SK-N-SH (cell line): Measurements from ENCODE around the gene URM1. TPM values are rescaled to one million over a fixed set of nuclear protein-coding genes. Genes with fewer than 3 reads are reported as not detected.

Source experiments
- CTCF ChIA-PET: fragments of 300-600, 350-600 bp; formaldehyde crosslinking; extraction: SDS; loops from one replicate; lab custom pipeline; 2021; lab: Yijun Ruan, JAX
- POLR2A ChIA-PET: fragments of 350-600 bp; sonication (Branson Sonifier 250); formaldehyde crosslinking; extraction: SDS; loops from one replicate; lab custom pipeline; 2020; ENCODE audit warnings: antibody characterized with exemption, inconsistent platforms; lab: Yijun Ruan, JAX
- DNase-seq: peaks from one replicate; pipeline ENCODE4 v3.0.0; 2012
- H2AFZ ChIP-seq: fragments of 200-600 bp; sonication (generic); 2 replicates; pipeline ENCODE4 v1.8.1; 2016; ENCODE audit warnings: antibody characterized with exemption, mild to moderate bottlenecking, low read depth
- H3F3A ChIP-seq: fragments of 200-600 bp; sonication (generic); replicated peaks from 2 replicates; pipeline ENCODE3; 2016; ENCODE audit warnings: antibody characterized with exemption, mild to moderate bottlenecking; ENCODE audit not compliant: insufficient read depth
- H3K27ac ChIP-seq, 2 experiments: fragments of 200-500 bp in 1 of 2; fragments of 200-600 bp in 1 of 2; sonication (Bioruptor generic) in 1 of 2; sonication (generic), shearing (Covaris generic) in 1 of 2; 2 replicates each; pipeline versions ENCODE4 v1.5.1 to v1.6.1; 2014 to 2016; ENCODE audit warnings: low read depth in 2 of 2, inconsistent platforms in 1 of 2, low read length in 1 of 2, mild to moderate bottlenecking in 1 of 2, mixed read lengths in 1 of 2
- H3K27me3 ChIP-seq: fragments of 200-600 bp; sonication (generic), shearing (Covaris generic); 2 replicates; pipeline ENCODE4 v1.6.1; 2016; ENCODE audit warnings: mixed run types; ENCODE audit not compliant: insufficient read depth
- H3K36me3 ChIP-seq, 2 experiments: fragments of 200-500 bp in 1 of 2; fragments of 200-600 bp in 1 of 2; sonication (Bioruptor generic) in 1 of 2; sonication (generic) in 1 of 2; replicated peaks in 1 of 2; 2 replicates each; pipeline versions ENCODE3 to v1.5.1; 2014 to 2016; ENCODE audit warnings: low read length in 1 of 2, mild to moderate bottlenecking in 1 of 2; ENCODE audit not compliant: insufficient read depth in 2 of 2, control insufficient read depth in 1 of 2
- H3K4me1 ChIP-seq, 2 experiments: fragments of 200-500 bp in 1 of 2; fragments of 200-600 bp in 1 of 2; sonication (Bioruptor generic) in 1 of 2; sonication (generic), shearing (Covaris generic) in 1 of 2; 2 replicates each; pipeline versions ENCODE4 v1.5.1 to v1.6.1; 2014 to 2016; ENCODE audit warnings: low read depth in 1 of 2, low read length in 1 of 2, mixed run types in 1 of 2; ENCODE audit not compliant: insufficient read depth in 2 of 2, control insufficient read depth in 1 of 2
- H3K4me2 ChIP-seq: fragments of 200-600 bp; sonication (generic), shearing (Covaris generic); 2 replicates; pipeline ENCODE4 v1.6.1; 2017; ENCODE audit warnings: mixed run types
- H3K4me3 ChIP-seq, 2 experiments: fragments of 200-500 bp in 1 of 2; fragments of 200-600 bp in 1 of 2; sonication (Bioruptor generic) in 1 of 2; sonication (generic), shearing (Covaris generic) in 1 of 2; 2 replicates each; pipeline versions ENCODE4 v1.5.1 to v1.8.1; 2014 to 2016; ENCODE audit warnings: low read depth in 2 of 2, inconsistent platforms in 1 of 2, low read length in 1 of 2, mild to moderate bottlenecking in 1 of 2, mixed read lengths in 1 of 2, moderate library complexity in 1 of 2
- H3K79me2 ChIP-seq: fragments of 200-600 bp; sonication (generic); 2 replicates; pipeline ENCODE4 v1.8.1; 2017; ENCODE audit warnings: mild to moderate bottlenecking; ENCODE audit not compliant: insufficient read depth
- H3K9ac ChIP-seq: fragments of 200-600 bp; sonication (generic); 2 replicates; pipeline ENCODE4 v1.6.1; 2017; ENCODE audit warnings: mixed run types
- H3K9me2 ChIP-seq: fragments of 200-600 bp; sonication (generic); 2 replicates; pipeline ENCODE4 v1.6.1; 2017; ENCODE audit warnings: mixed run types
- H3K9me3 ChIP-seq: fragments of 200-600 bp; sonication (generic); 2 replicates; pipeline ENCODE4 v1.6.1; 2017; ENCODE audit warnings: mixed run types, mild to moderate bottlenecking, moderate library complexity
- H4K20me1 ChIP-seq: fragments of 200-600 bp; sonication (generic); 2 replicates; pipeline ENCODE4 v1.6.1; 2017; ENCODE audit warnings: mild to moderate bottlenecking, mixed run types; ENCODE audit not compliant: insufficient read depth
- CHD2 ChIP-seq: fragments of 150-350 bp; IDR thresholded peaks from 2 replicates; pipeline ENCODE4 v1.6.1; 2018; ENCODE audit warnings: low read length; ENCODE audit not compliant: partially characterized antibody
- CTCF ChIP-seq: fragments of 200-600 bp; sonication (generic); IDR thresholded peaks from 2 replicates; pipeline ENCODE4 v1.6.1; 2017; ENCODE audit warnings: antibody characterized with exemption, mild to moderate bottlenecking, moderate library complexity
- EZH2phosphoT487 ChIP-seq: fragments of 200-600 bp; sonication (generic); IDR thresholded peaks from 2 replicates; pipeline ENCODE4 v1.6.1; 2017; ENCODE audit warnings: low read depth, mixed run types, mild to moderate bottlenecking, antibody characterized with exemption, moderate library complexity, borderline replicate concordance
- FOSL2 ChIP-seq: IDR thresholded peaks from 2 replicates; pipeline ENCODE4 v1.4.0; 2012; ENCODE audit warnings: low read depth, mild to moderate bottlenecking, moderate library complexity, borderline replicate concordance
- FOXJ3 ChIP-seq: sonication (generic); formaldehyde crosslinking; IDR thresholded peaks from 2 replicates; pipeline ENCODE4 v1.5.1; 2020; ENCODE audit warnings: mild to moderate bottlenecking, missing genetic modification reagents
- GABPA ChIP-seq: IDR thresholded peaks from 2 replicates; pipeline ENCODE4 v1.4.0; 2012; ENCODE audit warnings: low read depth, mild to moderate bottlenecking
- MAX ChIP-seq: IDR thresholded peaks from 2 replicates; pipeline ENCODE4 v1.4.0; 2012; ENCODE audit warnings: low read depth
- MXI1 ChIP-seq: IDR thresholded peaks from 2 replicates; pipeline ENCODE4 v1.6.1; 2012; ENCODE audit warnings: mild to moderate bottlenecking, low read depth, low read length, improper control_type of control experiment
- NRF1 ChIP-seq: IDR thresholded peaks from 2 replicates; pipeline ENCODE4 v1.6.1; 2012; ENCODE audit warnings: low read depth, mild to moderate bottlenecking, low read length
- PBX3 ChIP-seq: IDR thresholded peaks from 2 replicates; pipeline ENCODE4; 2012
- POLR2AphosphoS5 ChIP-seq: IDR thresholded peaks from 2 replicates; pipeline ENCODE4 v1.6.1; 2012; ENCODE audit warnings: low read depth, low read length
- RAD21 ChIP-seq: IDR thresholded peaks from 2 replicates; pipeline ENCODE4 v1.6.1; 2012; ENCODE audit warnings: mild to moderate bottlenecking, low read length
- RCOR1 ChIP-seq: fragments of 150-350 bp; IDR thresholded peaks from 2 replicates; pipeline ENCODE4 v1.6.1; 2017; ENCODE audit warnings: antibody characterized with exemption, low read length
- RFX5 ChIP-seq: IDR thresholded peaks from 2 replicates; pipeline ENCODE4 v1.6.1; 2012; ENCODE audit warnings: mild to moderate bottlenecking, improper control_type of control experiment, low read length
- SIN3A ChIP-seq: IDR thresholded peaks from 2 replicates; pipeline ENCODE4 v1.6.1; 2012; ENCODE audit warnings: low read depth, mild to moderate bottlenecking, low read length, moderate library complexity, borderline replicate concordance
- SMC3 ChIP-seq: IDR thresholded peaks from 2 replicates; pipeline ENCODE4 v1.6.1; 2012; ENCODE audit warnings: low read depth, low read length, improper control_type of control experiment
- TCF12 ChIP-seq: IDR thresholded peaks from 2 replicates; pipeline ENCODE4 v1.4.0; 2012
- USF1 ChIP-seq: IDR thresholded peaks from 2 replicates; pipeline ENCODE4 v1.4.0; 2012; ENCODE audit warnings: low read depth, borderline replicate concordance
- USF2 ChIP-seq: fragments of 150-350 bp; IDR thresholded peaks from 2 replicates; pipeline ENCODE4 v1.6.1; 2017; ENCODE audit warnings: antibody characterized with exemption, low read length, low read depth, borderline replicate concordance
- WGBS: methylation state at CpG from one replicate; pipeline ENCODE4 v1.1.6; 2017; ENCODE audit warnings: low lambda C conversion rate; 5-methylcytosine and 5-hydroxymethylcytosine counted together
- polyA plus RNA-seq, 3 experiments: library from polyadenylated mRNA; depleted of rRNA; stranded (reverse); fragments of >200 nt; gene quantifications; 2 replicates each; pipeline ENCODE4 v1.2.3, GENCODE V29; 2012

The URM1 gene
- polyA plus RNA-seq, 1 of the 3 experiments (the other 2 are of a cell fraction): 58.9 TPM

- no peaks in the 10 kb centered on the region for H3K27me3 ChIP-seq
- 82% methylated on average over 5 of the region's 18 CpGs for WGBS
- CTCF ChIA-PET: interaction anchor here (0.7 to 1.2 kb wide), 2 partner anchors 11 to 168 kb away, joined by 3 read pairs; no protein-coding TSS in a partner anchor
These were observed 64.4 kb downstream of the URM1 start for GRCh38 chr9:128435611-128436010.

More at GRCh38 chr9:128435611-128436010, 64.4 kb downstream of the URM1 start:
- no peaks in the 10 kb centered on the region for H3K9me3 ChIP-seq
- DNase-seq: no peak
- no peak for TF ChIP-seq PBX3
- no peak for TF ChIP-seq USF2
- TF ChIP-seq RAD21: no peak
- TF ChIP-seq USF1: no peak
- TF ChIP-seq FOXJ3 (CRISPR knock-in tag): no peak
- no peak for TF ChIP-seq TCF12
- no peak for TF ChIP-seq CTCF
- no peak for TF ChIP-seq POLR2AphosphoS5
- TF ChIP-seq MAX: no peak
- TF ChIP-seq FOSL2: no peak
- TF ChIP-seq MXI1: no peak
- no peak for TF ChIP-seq RCOR1
- no peak for TF ChIP-seq SMC3
- no peak for TF ChIP-seq GABPA
- TF ChIP-seq EZH2phosphoT487: no peak
- no peak for TF ChIP-seq RFX5
- TF ChIP-seq NRF1: no peak
- no peak for TF ChIP-seq CHD2
- TF ChIP-seq SIN3A: no peak
- H3K9ac ChIP-seq: no peak overlapping the region
- H4K20me1 ChIP-seq: no peaks in the 10 kb centered on the region
- H3K4me3 ChIP-seq: no peak overlapping the region
- no peak overlapping the region for H3K4me2 ChIP-seq
- no peaks in the 10 kb centered on the region for H3K9me2 ChIP-seq
- no peaks in the 10 kb centered on the region for H3F3A ChIP-seq
- H3K79me2 ChIP-seq: no peaks in the 10 kb centered on the region
- no peaks in the 10 kb centered on the region for H3K36me3 ChIP-seq
- H3K4me1 ChIP-seq: peaks cover 0 to 4% of the 10 kb centered on the region in 2 experiments; a peak in 1 of 4 replicates
- H3K27ac ChIP-seq: no peak overlapping the region
- POLR2A ChIA-PET: no interaction called here
- no peak overlapping the region for H2AFZ ChIP-seq
